ENCODE results near the gene COL2A1.

DNA sequence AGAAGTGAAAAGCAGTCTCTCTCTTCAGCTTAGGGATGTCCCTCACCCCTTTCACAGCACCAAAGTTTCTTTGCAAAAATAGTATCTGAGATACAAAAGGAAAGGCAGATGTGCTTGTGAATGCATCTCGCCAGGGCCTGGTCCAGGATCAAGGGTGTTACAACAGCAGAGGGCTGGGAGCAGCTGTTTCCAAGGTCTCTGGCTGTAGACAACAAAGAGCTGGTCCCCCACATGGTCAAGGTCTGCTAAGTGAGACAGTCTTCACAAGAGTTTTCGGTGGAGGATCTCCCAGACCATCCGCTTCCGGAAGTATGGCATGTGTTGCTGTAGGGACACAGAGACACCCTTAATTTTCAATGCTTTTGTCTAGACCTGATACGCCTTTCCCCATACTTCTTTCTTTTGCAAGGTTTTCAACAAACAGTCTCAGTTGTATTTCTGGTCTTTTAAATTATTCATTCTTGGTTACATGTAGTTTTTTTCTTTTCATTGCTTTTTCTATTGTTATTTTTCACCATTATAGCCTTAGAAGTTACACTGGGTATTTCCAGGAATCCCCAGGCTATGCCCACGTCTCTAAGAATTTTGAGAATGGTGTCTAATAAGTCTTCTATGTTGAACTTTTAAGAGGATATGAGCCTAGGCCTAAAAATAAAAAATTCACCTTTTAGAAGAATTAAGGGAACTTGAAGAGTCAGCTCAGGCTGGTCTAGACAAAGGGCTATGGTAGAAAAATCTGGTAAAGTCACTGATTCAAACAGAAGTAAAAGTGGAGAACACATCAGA, 41.0 kb upstream of the COL2A1 start:
- TF ChIP-seq, protein P1, sequence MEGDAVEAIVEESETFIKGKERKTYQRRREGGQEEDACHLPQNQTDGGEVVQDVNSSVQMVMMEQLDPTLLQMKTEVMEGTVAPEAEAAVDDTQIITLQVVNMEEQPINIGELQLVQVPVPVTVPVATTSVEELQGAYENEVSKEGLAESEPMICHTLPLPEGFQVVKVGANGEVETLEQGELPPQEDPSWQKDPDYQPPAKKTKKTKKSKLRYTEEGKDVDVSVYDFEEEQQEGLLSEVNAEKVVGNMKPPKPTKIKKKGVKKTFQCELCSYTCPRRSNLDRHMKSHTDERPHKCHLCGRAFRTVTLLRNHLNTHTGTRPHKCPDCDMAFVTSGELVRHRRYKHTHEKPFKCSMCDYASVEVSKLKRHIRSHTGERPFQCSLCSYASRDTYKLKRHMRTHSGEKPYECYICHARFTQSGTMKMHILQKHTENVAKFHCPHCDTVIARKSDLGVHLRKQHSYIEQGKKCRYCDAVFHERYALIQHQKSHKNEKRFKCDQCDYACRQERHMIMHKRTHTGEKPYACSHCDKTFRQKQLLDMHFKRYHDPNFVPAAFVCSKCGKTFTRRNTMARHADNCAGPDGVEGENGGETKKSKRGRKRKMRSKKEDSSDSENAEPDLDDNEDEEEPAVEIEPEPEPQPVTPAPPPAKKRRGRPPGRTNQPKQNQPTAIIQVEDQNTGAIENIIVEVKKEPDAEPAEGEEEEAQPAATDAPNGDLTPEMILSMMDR (IDR thresholded peaks at IDR 0.05), result no peak
- TF ChIP-seq EZH2phosphoT487 (IDR thresholded peaks at IDR 0.05) (no peak), EZH2 (IDR thresholded peaks at IDR 0.05) (no peak)

All from neural progenitor cell (in vitro differentiated cells).